ENCODE results near the gene LRRC38. TPM values are rescaled to one million over a fixed set of nuclear protein-coding genes. Genes with fewer than 3 reads are reported as not detected.

Gene LRRC38
- total and polyA plus RNA-seq, 2 of the 4 experiments (the other 2 are of a cell fraction) = not detected

- Histone ChIP-seq H2AFZ (replicated peaks; ENCODE audit: low read length, poor library complexity) (no peak overlapping the region), H4K8ac (ENCODE audit: low read depth in 2 of 2, low read length in 2 of 2) (no peak overlapping the region)
- 80% methylated on average over 1 of the region's 3 CpGs; no CpG with 5 or more reads in 1 of the 2 experiments for WGBS, 2 experiments (ENCODE audit: extremely low coverage in 2 of 2, insufficient read length in 1 of 2)
Measured at GRCh38 chr1:13432251-13432650, 81.6 kb downstream of the LRRC38 start.

More at GRCh38 chr1:13432251-13432650, 81.6 kb downstream of the LRRC38 start:
- no peaks in the 10 kb centered on the region for H3K4me1 ChIP-seq (ENCODE audit: control insufficient read depth, insufficient read depth, low read length)
- in situ Hi-C loops (cut with MboI; ENCODE audit: low sequenced_read_pairs) (no loop called here), intact Hi-C loops (cut with micrococcal nuclease) (no loop called here), dilution Hi-C loops (cut with HindIII; ENCODE audit: low sequenced_read_pairs, unreplicated experiment) (no loop called here)
- H3K9me1 ChIP-seq (ENCODE audit: insufficient read depth, low read length) = no peaks in the 10 kb centered on the region
- no peak overlapping the region for H3K18ac ChIP-seq (ENCODE audit: low read depth, low read length)
- TF ChIP-seq CHD1 (IDR thresholded peaks at IDR 0.05; ENCODE audit: low read depth, low read length) (no peak), NFE2L2 (IDR thresholded peaks at IDR 0.05; ENCODE audit: low read depth, low read length) (no peak), CEBPB (IDR thresholded peaks at IDR 0.05; ENCODE audit: low read depth, low read length) (no peak), POLR2A (IDR thresholded peaks at IDR 0.05; ENCODE audit: low read depth, low read length) (no peak), ELK1 (IDR thresholded peaks at IDR 0.05; ENCODE audit: borderline replicate concordance, low read depth, low read length) (no peak), MAFK (IDR thresholded peaks at IDR 0.05; ENCODE audit: low read depth, low read length) (no peak)
- no peak overlapping the region for H4K91ac ChIP-seq (ENCODE audit: insufficient read depth, low read depth, low read length)
- H3K27ac ChIP-seq (ENCODE audit: insufficient read depth, low read length) = no peak overlapping the region
- H2AK5ac ChIP-seq (ENCODE audit: low read depth, low read length) = no peak overlapping the region
- no peak overlapping the region for H2BK5ac ChIP-seq (ENCODE audit: low read depth, low read length, poor library complexity, severe bottlenecking)
- H3K36me3 ChIP-seq (ENCODE audit: control insufficient read depth, insufficient read depth, low read length) = no peaks in the 10 kb centered on the region
- POLR2A ChIA-PET (ENCODE audit: unreplicated experiment) = no interaction called here
- no peak overlapping the region for H2BK15ac ChIP-seq (ENCODE audit: low read depth, low read length)
- H3K79me1 ChIP-seq (ENCODE audit: low read depth in 1 of 2, low read length in 2 of 2) = no peaks in the 10 kb centered on the region
- no peak overlapping the region for H3K56ac ChIP-seq (ENCODE audit: extremely low read depth, insufficient read depth, low read length)
- H3K14ac ChIP-seq (replicated peaks; ENCODE audit: low read depth, low read length) = no peak overlapping the region
- no peaks in the 10 kb centered on the region for H4K20me1 ChIP-seq (ENCODE audit: insufficient read depth, low read length)
- no peak overlapping the region for H2BK20ac ChIP-seq (ENCODE audit: low read depth, low read length)
- no TSS peak for BruUV-seq (replicated peaks)
- CTCF ChIA-PET = no interaction called here
- H3K27me3 ChIP-seq (ENCODE audit: control insufficient read depth, insufficient read depth, low read length) = no peaks in the 10 kb centered on the region
- H3K4me2 ChIP-seq (ENCODE audit: low read depth, low read length) = no peak overlapping the region
- no peak overlapping the region for H3K4ac ChIP-seq (ENCODE audit: low read depth, low read length)
- no peak overlapping the region for H4K5ac ChIP-seq (ENCODE audit: low read depth, low read length)
- DNase-seq (no peak), ATAC-seq (ENCODE audit: low read depth) (no peak)
- no peak overlapping the region for H3K23ac ChIP-seq (ENCODE audit: low read depth, low read length)
- H3K9ac ChIP-seq (ENCODE audit: low read depth, low read length) = no peak overlapping the region
- no peak overlapping the region for H2BK120ac ChIP-seq (ENCODE audit: low read depth, low read length)
- H3K9me3 ChIP-seq (ENCODE audit: control insufficient read depth, insufficient read depth, low read length) = peaks cover 19% of the 10 kb centered on the region; the same call in 1 of the 2 replicates
- H2AK9ac ChIP-seq (replicated peaks; ENCODE audit: low read depth, low read length, poor library complexity) = no peak overlapping the region
- no peak overlapping the region for H3K4me3 ChIP-seq (ENCODE audit: insufficient read depth, low read depth, low read length)
